WTC11 (cell line): ENCODE results near the gene TPGS1.

Experiments used
- ATF2 ChIP-seq: sonication (generic); formaldehyde crosslinking; IDR thresholded peaks from 2 replicates; pipeline ENCODE4 v1.8.1; 2022; ENCODE audit warnings: low read depth, missing genetic modification reagents, borderline replicate concordance
- CBFB ChIP-seq: sonication (generic); formaldehyde crosslinking; IDR thresholded peaks from 2 replicates; pipeline ENCODE4 v1.8.1; 2022; ENCODE audit warnings: mild to moderate bottlenecking, low read depth, missing genetic modification reagents
- ETV6 ChIP-seq: sonication (generic); formaldehyde crosslinking; IDR thresholded peaks from 2 replicates; pipeline ENCODE4 v1.8.1; 2022; ENCODE audit warnings: mild to moderate bottlenecking, missing genetic modification reagents
- JUN ChIP-seq: sonication (generic); formaldehyde crosslinking; IDR thresholded peaks from 2 replicates; pipeline ENCODE4 v1.8.0; 2023; ENCODE audit warnings: mild to moderate bottlenecking, missing genetic modification reagents
- SOX15 ChIP-seq: fragments of 250-450 bp; sonication (Bioruptor Pico); IDR thresholded peaks from 2 replicates; pipeline ENCODE4 v1.9.0; 2021; ENCODE audit warnings: mild to moderate bottlenecking
- USF1 ChIP-seq: sonication (generic); formaldehyde crosslinking; IDR thresholded peaks from 2 replicates; pipeline ENCODE4 v1.8.0; 2022; ENCODE audit warnings: mild to moderate bottlenecking, missing genetic modification reagents
- ZNF423 ChIP-seq: fragments of 250-450 bp; sonication (Bioruptor Pico); IDR thresholded peaks from 2 replicates; pipeline ENCODE4 v2.1.2; 2022; ENCODE audit warnings: mild to moderate bottlenecking, moderate library complexity
- TF ChIP-seq, protein P1 (sequence below): sonication (generic); formaldehyde crosslinking; IDR thresholded peaks from 2 replicates; pipeline ENCODE4 v1.8.1; 2023; ENCODE audit warnings: mild to moderate bottlenecking, moderate library complexity, missing genetic modification reagents
- TF ChIP-seq, protein P2 (sequence below): fragments of 200-600 bp; IDR thresholded peaks from 2 replicates; pipeline ENCODE4 v1.8.0; 2022; ENCODE audit warnings: antibody characterized with exemption
- TF ChIP-seq, protein P3 (sequence below): sonication (generic); formaldehyde crosslinking; IDR thresholded peaks from 2 replicates; pipeline ENCODE4 v1.8.1; 2023; ENCODE audit warnings: mild to moderate bottlenecking, missing genetic modification reagents
- TF ChIP-seq, protein P4 (sequence below): sonication (generic); formaldehyde crosslinking; IDR thresholded peaks from 2 replicates; pipeline ENCODE4 v1.8.1; 2023; ENCODE audit warnings: mild to moderate bottlenecking, missing genetic modification reagents, moderate library complexity

DNA sequence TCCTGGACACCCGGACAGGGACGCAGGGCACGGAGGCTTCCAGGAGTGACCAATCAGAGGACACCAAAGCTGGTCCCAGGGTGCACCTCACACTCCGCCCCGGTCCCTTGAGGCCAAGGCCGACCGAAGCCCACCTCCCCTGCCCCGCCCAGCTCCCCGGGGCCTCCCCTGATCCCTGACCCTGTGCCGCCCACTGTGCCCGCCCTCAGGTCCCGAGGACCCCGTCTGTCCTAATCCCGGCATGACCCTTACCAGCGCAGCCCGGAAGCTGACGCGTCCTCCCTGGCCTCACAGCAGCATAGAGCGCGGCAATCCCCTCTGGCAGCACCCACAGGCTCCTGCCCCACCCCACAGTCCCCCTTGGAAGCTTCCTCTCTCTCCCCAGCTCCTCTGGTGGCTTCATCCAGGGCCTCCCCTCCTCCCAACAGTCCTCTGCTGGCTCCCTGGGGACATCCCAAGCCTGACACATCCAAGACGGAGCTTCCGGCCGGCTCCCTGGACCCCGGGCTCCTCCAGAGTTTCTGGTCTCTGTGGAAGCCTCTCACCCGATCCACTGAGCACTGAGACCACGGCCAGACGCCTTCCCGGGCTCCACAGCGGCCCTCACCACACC, 16.9 kb downstream of the TPGS1 start:
- TF ChIP-seq CBFB (CRISPR knock-in tag) (no peak), ATF2 (CRISPR knock-in tag) (no peak), USF1 (no peak), JUN (CRISPR knock-in tag) (no peak), ETV6 (CRISPR knock-in tag) (no peak), SOX15 (CRISPR knock-in tag) (no peak), ZNF423 (CRISPR knock-in tag) (no peak)
- TF ChIP-seq, protein P1, sequence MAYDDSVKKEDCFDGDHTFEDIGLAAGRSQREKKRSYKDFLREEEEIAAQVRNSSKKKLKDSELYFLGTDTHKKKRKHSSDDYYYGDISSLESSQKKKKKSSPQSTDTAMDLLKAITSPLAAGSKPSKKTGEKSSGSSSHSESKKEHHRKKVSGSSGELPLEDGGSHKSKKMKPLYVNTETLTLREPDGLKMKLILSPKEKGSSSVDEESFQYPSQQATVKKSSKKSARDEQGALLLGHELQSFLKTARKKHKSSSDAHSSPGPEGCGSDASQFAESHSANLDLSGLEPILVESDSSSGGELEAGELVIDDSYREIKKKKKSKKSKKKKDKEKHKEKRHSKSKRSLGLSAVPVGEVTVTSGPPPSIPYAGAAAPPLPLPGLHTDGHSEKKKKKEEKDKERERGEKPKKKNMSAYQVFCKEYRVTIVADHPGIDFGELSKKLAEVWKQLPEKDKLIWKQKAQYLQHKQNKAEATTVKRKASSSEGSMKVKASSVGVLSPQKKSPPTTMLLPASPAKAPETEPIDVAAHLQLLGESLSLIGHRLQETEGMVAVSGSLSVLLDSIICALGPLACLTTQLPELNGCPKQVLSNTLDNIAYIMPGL (CRISPR knock-in tag), result no peak
- TF ChIP-seq, protein P2, sequence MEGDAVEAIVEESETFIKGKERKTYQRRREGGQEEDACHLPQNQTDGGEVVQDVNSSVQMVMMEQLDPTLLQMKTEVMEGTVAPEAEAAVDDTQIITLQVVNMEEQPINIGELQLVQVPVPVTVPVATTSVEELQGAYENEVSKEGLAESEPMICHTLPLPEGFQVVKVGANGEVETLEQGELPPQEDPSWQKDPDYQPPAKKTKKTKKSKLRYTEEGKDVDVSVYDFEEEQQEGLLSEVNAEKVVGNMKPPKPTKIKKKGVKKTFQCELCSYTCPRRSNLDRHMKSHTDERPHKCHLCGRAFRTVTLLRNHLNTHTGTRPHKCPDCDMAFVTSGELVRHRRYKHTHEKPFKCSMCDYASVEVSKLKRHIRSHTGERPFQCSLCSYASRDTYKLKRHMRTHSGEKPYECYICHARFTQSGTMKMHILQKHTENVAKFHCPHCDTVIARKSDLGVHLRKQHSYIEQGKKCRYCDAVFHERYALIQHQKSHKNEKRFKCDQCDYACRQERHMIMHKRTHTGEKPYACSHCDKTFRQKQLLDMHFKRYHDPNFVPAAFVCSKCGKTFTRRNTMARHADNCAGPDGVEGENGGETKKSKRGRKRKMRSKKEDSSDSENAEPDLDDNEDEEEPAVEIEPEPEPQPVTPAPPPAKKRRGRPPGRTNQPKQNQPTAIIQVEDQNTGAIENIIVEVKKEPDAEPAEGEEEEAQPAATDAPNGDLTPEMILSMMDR, result no peak
- TF ChIP-seq, protein P3, sequence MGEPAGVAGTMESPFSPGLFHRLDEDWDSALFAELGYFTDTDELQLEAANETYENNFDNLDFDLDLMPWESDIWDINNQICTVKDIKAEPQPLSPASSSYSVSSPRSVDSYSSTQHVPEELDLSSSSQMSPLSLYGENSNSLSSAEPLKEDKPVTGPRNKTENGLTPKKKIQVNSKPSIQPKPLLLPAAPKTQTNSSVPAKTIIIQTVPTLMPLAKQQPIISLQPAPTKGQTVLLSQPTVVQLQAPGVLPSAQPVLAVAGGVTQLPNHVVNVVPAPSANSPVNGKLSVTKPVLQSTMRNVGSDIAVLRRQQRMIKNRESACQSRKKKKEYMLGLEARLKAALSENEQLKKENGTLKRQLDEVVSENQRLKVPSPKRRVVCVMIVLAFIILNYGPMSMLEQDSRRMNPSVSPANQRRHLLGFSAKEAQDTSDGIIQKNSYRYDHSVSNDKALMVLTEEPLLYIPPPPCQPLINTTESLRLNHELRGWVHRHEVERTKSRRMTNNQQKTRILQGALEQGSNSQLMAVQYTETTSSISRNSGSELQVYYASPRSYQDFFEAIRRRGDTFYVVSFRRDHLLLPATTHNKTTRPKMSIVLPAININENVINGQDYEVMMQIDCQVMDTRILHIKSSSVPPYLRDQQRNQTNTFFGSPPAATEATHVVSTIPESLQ (CRISPR knock-in tag), result no peak
- TF ChIP-seq, protein P4, sequence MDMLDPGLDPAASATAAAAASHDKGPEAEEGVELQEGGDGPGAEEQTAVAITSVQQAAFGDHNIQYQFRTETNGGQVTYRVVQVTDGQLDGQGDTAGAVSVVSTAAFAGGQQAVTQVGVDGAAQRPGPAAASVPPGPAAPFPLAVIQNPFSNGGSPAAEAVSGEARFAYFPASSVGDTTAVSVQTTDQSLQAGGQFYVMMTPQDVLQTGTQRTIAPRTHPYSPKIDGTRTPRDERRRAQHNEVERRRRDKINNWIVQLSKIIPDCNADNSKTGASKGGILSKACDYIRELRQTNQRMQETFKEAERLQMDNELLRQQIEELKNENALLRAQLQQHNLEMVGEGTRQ, result no peak
